GF-D8 (cell line): Measurements from ENCODE around the gene MTAP.
"Not testable (repeated sequence)": the region's sequence is repeated elsewhere in the genome, so short reads cannot be mapped to it uniquely, and the experiment has no call there.

Source experiments
- DNase-seq: peaks from one replicate; lab custom pipeline; 2025; lab: John Stamatoyannopoulos, UW

Gene MTAP

DNA sequence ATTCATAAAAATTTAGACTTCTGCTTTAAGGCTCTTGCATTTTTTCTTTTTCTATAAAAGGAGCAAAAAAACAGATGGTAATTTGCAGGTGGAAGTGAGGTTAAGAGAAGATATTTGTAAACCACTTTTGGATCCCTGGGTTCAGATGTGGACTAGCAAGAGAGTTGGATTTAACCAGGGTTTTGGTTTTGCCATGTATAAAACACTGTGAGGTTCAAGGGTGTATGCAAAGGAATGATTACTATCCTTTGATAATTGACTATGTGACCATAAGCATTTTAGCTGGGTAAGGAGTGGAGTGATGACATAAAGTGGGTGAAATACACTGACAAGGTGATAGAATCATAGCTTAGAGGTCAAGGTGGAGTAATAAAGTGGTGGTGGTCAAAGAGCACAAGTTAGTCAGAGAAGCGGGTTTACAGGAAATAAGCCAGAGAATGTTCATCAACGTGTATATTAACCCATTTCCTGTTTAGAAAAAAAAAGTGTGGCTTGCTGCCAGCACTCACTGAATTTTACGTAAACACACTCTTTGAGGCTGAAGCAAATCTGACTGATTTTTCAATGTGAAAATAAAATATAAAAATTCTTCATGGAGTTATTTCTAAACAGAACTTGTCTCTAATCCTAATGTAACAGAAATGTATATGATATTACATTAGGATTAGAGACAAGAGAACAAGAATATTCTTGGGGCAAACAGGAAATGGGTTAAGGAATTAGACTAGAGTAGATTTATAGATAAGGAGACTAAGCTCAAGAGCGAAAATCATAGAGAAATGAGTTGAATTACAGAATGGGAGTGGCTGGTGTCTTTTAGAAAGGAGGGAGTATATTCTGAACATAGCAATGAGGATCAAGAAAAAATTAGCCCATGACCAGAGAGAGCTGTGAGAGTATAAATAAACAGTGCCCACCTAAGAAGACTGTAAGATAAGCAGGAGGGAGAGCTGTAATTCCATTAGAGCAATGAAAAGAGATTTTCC lies 117.2 kb downstream of the MTAP start:
- peak; percentile 20 for DNase-seq

DNA sequence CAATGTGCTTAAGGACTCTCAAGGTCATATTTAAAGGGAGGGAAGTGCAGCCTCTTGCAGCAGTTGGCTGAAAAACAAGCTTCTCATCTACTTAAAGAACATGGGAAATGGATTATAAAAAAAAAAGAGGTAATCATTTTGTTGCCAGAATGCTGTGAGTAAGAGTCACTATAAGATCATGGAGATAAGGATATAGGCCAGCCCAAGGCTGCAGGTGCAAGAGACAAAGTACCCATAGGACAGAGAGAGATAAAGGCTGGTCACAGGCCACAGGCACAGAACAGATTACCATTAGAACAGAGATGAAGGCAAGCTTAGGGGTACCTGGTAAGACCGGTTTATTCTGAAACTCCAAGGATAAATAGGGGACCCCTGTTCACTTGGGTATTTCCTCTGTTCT lies 121.3 kb downstream of the MTAP start:
- DNase-seq = no peak

DNA sequence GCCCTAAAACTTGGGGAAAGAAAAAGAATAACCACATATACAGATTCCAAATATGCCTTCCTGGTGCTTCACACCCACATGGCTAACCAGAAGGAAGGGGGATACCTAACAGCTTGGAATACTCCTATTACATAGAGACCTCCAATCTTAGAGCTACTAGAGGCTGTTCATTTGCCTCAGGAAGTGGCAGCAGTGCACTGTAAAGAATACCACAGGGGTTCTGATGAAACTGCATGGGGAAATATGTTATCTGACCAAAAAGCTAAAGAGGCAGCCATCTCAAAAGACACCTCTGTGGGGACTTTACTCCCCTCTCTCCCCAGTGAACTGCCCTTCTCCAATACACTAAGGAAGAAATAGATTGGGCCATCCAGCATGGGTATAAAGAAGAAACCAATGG lies 125.3 kb downstream of the MTAP start:
- DNase-seq = no peak

DNA sequence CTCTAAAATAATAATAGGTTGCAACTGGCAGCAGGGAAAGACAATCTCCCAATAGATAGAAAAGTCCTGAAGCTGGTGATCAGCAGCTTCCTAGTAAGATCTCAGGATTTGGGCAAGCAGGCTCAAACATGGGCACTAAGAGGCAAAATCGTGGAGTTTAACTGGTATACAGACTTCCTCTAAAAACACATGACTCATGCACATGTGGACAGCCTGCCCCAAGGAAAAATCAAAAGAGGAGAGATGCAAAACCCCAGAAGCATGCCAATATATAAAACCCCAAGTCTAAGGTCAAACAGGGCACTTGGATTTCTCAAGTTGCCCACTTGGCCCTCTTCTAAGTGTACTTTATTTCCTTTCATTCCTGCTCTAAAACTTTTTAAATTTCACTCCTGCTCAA lies 129.0 kb downstream of the MTAP start:
- DNase-seq = no peak

DNA sequence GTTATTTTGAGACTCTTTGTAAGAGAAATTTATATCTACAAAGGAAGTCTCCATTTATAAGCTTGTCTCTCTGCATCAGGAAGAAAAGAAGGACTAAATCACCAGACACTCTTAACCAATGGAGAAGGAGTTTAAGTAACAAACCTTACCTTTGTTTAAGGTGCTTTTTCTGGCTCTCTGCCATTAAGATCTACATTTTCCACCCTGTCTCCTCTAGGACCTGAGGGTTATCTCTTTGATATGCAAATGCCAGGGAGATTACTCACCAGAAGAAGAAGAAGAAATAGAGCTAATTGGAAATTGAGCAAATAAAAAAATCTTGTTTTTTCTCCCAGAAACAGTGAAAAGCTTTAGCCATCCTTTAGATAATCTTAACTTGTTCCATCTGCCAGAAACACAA lies 130.8 kb downstream of the MTAP start:
- no peak for DNase-seq

DNA sequence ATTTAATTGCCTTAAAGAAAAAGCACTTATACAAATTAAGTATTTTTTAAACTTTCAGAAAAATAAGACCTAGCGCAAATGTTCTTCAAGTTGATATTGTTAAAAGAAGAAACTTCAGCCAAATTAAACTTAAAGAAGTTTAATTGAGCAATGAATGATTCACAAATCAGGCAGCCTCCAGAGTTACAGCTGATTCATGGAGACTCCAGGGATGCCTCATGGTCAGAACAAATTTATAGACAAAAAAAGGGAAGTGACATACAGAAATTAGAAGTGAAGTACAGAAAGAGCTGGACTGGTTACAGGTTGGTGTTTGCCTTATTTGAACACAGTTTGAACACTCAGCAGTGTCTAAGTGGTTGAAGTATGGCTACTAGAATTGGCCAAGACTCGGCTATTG lies 131.4 kb downstream of the MTAP start:
- no peak for DNase-seq

DNA sequence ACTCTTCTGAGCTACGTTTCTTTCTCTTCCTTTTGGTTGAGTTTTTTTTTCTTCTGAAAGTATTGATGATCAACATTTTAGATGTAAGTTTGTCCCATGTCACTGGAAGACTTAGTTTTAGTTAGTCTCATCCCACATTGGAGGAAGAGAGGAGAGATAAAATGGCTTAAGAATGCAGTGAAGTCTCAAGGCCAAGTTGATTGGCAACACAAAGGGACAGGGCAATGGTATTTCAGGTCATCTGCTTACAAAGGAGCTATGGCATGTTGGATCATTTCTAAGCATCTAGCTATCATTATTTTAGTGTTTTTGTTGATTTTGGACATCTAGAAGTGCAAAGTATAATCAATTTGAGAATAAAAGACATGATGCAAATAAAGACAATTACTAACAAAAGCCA lies 133.2 kb downstream of the MTAP start:
- no peak for DNase-seq

DNA sequence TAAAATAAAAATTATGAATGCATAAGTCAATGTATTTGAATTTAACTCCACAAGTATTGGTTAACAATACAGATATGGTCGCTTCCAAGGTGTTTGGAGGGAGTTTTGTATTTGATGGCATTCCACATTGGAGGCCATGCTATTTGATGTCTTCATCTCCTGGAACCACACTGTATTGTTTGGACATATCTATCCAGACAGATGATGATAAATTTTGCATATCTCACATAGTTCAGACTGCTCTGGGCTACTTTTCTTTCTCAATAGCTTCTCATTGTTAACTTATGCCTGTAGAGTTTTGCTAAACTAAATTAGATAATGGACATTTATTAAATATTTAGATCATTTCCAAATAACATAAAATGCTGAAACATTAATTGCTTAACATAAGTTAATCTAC lies 133.7 kb downstream of the MTAP start:
- no peak for DNase-seq

DNA sequence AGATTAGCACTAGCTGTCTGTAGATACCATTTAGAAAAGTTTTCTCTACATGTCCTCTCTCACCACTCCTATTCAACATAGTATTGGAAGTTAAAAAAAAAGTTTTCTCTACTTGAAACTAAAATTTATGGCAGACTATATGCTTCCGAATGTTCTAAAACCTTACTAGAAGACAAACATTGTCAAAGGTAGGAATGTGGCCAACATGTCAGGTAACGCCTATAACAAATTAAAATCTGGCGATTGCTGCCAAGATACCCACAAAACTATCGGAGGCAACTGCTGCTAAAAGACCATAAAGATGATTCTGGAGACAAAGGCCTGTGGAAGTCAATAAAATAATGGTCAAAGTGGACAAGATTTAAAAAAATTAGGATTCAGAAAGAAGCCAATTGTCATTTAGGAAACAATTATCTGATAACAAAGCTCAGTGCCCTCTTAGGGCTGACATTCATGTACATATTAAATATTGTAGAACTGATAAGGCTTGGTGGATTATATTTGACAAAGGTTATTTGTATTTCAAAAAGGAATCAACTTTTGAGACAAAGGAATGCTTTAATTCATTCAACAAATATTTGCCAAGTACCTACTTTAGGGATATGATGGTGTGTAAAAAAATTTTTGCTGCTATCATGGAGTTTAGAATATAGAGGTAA lies 139.0 kb downstream of the MTAP start:
- DNase-seq = no peak

DNA sequence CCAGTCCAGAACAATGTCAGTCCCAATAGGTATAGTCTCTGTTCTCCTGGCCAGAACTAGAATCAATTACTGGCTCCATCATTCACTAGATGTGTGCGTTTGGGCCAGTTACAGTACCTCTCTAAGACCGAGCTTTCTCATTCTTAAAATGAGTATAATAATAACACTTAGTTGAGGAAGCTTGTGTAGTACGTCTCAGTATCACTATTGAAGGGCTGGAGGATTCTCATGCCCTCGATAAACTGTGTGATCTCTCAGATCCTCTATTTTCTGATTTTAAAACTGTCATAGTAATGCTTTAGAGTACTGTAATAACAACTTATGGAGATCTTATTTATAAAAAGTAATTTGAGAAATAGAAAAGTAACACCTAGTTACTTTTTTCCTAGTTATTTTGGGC lies 141.0 kb downstream of the MTAP start:
- no peak for DNase-seq

DNA sequence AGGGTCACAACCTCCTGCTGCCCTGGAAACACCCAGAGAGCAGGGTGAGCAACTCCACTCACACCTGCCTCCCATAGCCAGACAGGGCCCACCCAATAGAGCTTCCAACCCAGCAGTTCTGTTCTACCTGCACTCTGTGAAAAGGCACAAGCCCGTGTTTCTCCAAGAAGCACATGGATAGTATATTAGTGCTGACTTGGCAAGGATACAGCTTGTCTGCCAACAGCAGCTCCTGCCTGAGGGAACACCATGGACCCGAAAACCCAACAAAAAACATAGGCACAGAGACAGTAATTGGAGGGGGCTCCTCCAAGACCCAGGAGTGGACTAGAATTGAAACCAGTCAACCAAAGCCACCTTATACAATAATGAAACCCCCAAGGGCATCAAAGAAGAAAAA lies 143.2 kb downstream of the MTAP start:
- DNase-seq = no peak

DNA sequence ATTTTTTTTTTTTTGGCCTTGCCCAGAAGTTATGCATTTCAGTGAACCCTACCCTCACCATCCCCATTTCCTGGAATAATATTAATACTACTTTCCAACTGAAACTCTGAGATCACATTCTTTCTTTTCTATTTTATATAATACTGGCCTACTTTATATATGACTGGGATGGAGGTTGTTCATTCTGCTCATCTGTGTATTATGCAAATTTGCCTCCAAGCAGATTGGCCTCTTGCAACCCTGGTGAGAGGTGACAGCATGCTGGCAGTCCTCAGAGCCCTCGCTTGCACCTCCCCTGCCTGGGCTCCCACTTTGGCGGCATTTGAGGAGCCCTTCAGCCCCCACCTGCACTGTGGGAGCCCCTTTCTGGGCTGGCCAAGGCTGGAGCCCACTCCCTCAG lies 156.4 kb downstream of the MTAP start:
- no peak for DNase-seq

DNA sequence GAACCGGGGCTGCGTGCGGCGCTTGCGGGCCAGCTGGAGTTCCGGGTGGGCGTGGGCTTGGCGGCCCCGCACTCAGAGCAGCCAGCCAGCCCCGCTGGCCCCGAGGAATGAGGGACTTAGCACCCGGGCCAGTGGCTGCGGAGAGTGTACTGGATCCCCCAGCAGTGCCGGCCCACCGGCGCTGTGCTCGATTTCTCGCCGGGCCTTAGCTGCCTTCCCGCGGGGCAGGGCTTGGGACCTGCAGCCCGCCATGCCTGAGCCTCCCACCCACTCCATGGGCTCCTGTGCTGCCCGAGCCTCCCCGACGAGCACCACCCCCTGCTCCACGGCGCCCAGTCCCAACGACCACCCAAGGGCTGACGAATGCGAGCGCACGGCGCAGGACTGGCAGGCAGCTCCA lies 156.8 kb downstream of the MTAP start:
- DNase-seq = not testable (repeated sequence)

DNA sequence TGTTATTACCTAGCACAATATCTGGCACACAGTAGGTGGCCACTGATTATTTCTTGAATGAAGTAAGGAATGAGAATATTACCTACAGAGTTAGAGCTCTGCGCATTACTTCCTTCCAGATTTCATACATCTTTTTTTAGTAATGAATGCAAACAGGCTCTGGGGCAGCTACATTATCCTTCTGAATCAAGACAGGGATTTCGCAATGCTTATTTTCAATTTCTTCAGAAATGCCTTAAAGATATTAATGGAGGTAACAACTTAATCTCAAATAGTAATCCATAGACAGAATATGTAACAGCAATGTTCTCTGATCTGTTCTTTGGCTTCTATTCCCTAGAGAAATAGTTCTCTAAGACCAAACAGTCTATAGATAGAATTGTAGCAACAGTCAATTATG lies 159.1 kb downstream of the MTAP start:
- DNase-seq = no peak

DNA sequence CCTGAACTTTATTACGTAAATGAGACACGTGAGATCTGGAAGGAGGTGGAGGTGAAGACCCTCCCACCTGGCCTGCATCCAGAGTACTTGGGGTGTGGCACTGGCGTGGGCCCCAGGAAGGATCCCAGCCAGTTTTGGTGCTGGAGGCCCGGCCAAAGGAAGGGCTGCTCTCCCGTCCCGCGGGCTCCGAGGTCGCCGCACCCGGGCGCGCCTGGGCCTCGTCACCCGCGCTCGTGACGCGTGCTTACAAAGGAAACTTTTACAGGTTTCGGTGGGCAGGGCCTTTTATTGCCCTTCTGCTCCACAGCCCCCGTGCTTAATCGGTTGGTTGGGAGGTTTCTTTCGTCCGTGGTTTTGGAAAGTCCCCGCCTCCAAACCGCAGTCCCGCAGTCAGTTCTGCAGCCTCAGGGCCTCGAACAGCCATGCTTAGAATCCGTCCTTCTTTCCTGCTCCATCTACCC lies 162.5 kb downstream of the MTAP start:
- no peak for DNase-seq

DNA sequence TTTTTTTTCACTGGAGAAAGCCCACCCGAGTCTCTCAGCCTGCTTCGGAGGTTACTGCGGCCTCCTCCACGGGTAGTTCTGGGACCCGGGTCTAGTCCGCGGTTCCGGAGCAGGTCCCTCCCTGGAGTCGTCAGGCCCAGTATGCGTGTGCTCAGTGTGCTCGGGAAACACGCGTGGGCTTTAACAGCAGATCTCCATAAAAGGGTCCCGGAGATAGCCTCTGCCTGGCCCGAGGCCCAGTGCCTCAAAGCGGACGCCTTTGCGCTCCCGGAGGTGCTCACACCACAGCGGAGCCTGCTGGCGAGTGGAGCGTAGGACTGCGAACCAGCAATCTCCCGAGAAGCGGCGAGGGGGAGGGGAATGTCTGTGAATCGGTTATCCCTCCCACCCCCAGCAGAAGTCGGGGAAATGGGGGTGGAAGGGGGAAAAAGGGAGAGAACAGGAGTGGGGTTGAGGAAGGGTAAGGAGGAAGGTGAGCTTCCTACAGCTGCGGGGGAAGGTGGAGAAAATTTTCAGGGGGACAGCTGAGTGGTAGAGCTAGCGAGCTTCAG lies 163.0 kb downstream of the MTAP start:
- peak; percentile 2 for DNase-seq

DNA sequence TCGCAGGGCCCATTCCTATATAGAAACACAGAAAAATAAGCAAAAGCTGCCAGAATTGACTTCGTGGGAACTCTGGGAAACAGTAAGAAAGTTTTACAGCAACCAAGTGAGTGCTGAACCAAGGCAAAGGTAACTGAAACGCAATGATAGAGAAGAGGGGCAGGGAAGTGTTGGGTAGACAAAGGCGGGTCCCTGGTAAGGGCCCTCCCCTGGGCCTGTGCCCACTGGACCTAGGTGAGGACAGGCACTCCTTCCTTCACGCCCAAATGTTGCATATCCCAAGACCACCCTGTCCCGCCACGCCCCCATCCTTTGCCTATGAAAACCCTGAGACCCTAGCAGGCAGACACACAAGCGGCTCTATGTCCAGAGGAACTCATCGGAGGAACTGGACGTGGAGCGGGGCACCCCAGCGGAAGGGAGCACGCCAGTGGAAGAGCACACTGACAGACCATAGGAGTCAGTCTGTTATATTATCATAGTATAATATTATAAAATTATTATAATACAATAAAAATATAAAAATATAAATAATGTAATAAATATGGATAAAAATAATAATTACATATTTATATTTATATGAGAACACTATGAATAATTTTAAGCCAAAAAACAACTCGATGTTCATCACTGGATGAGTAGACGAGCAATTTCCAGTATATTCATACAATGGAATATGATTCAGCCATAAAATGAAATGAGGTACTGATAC lies 163.9 kb downstream of the MTAP start:
- DNase-seq = no peak

DNA sequence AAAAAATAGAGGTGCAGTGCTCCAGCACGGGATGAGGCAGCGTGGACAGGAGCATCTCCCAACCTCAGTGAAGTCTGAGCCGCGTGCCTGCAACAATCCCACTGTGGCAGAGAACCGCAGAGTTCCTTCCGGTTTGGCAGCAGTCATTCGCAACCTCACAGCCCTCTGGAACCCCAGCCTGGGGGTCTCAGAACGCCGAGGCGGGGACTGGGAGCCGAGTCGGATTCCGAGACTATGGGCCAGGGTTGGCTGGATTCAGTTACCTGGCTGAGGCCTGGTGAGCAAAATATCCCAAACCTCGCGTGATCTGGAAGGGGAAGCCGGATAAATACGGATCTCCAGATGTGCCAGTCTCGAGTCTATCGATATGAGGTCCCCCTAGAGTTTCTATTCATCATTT lies 164.7 kb downstream of the MTAP start:
- DNase-seq = no peak

DNA sequence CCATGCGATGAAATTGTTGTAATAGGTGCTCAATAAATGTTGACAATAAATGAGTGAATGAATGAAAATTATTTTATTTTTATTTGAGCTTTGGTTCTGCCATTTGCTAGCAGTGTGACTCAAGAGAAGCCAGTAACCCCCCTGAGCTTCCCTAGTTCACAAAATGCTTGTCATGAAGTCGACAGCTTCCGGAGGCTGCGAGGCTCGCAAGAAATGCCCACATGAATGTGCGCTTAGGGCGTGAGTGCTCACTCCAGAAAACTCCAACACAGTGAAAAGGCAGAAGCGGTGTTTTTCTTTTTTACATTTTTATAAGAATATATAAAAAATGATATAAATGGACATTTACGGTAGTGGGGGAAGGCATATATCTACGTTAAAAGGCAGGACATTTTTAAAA lies 165.3 kb downstream of the MTAP start:
- DNase-seq = no peak

DNA sequence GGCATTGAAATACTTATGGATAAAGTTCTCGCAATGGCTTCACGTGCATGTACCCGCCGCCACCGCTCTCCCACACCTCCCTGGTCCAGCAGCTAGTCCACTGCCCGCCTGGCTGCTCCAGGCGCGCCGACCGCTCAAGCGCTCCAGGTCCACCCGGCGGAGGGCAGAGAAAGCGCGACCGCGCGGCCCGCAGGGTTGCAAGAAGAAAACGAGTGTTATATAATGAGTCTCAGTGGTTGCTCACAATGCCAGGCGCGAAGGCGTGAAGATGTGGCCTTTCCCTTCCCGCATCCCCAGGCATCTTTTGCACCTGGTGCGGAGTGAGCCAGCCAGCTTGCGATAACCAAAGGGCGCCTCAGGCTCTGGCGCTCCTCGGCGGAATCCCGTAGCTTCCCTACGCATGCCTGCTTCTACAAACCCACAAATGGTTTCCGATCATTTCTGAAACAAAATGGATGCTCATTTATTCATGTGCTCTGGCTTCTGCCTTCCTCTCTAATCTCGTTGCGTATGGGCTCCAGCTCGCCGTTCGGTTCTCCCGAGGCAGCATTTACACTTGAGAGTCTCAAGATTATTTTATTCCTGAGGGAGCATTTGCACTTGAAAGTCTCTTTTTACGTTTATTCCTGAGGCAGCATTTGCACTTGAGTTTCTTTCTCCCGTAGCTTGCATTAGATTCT lies 166.0 kb downstream of the MTAP start:
- no peak for DNase-seq

DNA sequence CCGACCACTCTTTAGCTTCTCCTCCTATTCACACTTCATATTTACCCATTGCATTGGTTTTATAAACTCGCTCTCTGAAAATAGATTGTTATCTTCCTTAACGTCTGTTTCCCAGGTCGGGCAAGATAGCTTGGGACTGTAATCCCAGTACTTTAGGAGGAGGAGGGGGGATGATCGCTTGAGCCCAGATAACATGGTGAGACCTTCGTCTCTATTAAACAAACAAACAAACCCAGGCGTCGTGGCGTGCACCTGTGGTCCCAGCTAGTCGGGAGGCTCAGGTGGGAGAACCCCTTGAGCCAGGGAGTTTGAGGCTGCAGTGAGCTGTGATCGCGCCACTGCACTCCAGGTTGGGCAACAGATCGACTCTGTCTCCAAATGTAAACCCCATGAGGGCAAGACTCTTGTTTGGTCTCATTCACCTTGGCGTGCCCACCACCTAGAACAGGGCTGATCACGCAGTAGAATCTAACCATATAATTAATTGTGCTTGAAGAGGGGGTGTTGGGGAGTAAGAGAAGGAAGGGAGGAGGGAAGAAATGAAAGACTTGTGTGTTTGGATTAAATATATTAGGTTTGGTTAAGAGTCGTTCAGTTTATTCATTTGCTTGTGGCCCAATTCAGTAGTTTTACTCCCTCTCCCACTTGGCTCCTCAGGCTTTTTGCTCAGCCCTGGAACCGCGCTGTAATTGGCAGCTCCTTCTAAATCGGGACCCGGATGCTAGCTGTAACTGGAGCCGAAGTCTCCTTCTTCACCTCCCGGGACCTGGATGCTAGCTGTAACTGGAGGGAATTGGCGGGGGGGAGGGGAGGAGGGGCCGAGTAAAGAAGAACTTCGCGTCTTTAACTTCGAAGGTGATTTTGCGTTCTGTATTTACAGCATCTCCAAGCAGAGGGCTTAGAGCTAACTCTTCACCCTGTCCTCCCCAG lies 166.8 kb downstream of the MTAP start:
- DNase-seq = no peak
